Colon (tissue), 2 donors: Measurements from ENCODE around the gene COPE.

Source experiments
- FAIRE-seq: peaks from 2 replicates; lab custom pipeline; 2012; peaks lifted over from hg19 to GRCh38; lab: Jason Lieb, UNC
- donor health status: control.
- donor health status: control.

The COPE gene

GRCh38 chr19:18895038-18895823 lies 24.0 kb downstream of the COPE start:
- no peak for FAIRE-seq

- FAIRE-seq: no peak
These were observed 24.7 kb downstream of the COPE start for GRCh38 chr19:18894254-18895037.

DNA sequence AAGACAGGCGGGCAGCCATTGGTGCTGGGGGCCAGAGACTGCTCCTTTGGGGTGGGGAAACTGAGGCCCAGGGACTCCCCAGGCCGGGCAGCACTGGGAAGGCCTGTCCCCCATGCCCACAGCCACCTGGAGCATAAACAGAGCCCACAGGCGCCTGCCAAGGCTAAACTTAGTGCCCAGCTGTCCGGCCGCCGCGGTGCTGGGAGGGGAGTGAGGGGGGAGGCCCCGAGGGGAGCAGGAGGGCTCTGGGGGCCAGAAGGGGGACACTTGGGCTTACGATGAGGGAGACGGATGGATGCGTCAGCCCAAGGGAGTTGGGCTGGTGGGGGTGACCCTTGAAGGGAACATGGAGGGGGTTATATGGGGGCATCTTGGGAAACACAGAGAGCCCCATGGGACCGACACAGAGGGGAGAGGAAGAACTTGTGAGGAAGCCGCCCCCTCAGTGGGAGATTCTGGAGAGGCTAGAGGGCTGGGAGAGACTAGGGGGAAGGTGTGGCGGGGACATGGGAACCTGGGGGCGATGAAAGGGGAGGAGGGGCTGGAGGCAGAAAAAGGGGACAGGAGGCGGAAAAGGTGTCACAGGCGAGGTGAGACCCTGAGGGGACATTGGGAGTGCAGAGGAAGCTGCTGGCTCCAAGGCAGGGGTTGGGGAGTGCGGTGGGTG lies 25.5 kb downstream of the COPE start:
- FAIRE-seq: no peak

GRCh38 chr19:18889949-18890745 lies 29.0 kb downstream of the COPE start:
- FAIRE-seq: no peak

DNA sequence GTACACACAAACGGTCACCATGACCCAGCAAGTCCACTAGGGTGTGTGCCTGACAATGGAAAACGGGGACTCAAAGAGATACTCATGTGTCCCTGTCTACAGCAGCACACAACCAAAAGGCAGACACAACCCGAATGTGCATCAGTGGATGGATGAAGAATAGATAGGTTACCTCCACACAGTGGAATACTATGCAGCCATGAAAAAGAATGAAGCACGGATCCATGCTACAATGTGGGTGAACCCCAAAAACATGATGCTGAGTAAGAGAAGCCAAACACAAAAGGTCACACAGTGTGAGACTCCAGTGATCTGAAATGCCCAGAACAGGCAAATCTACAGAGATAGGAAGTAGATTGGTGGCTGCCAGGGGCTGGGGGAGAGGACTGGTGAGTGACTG lies 32.2 kb downstream of the COPE start:
- no peak for FAIRE-seq

GRCh38 chr19:18883526-18884304 lies 35.5 kb downstream of the COPE start:
- FAIRE-seq: no peak

GRCh38 chr19:18881491-18881890 lies 37.7 kb downstream of the COPE start:
- no peak for FAIRE-seq

DNA sequence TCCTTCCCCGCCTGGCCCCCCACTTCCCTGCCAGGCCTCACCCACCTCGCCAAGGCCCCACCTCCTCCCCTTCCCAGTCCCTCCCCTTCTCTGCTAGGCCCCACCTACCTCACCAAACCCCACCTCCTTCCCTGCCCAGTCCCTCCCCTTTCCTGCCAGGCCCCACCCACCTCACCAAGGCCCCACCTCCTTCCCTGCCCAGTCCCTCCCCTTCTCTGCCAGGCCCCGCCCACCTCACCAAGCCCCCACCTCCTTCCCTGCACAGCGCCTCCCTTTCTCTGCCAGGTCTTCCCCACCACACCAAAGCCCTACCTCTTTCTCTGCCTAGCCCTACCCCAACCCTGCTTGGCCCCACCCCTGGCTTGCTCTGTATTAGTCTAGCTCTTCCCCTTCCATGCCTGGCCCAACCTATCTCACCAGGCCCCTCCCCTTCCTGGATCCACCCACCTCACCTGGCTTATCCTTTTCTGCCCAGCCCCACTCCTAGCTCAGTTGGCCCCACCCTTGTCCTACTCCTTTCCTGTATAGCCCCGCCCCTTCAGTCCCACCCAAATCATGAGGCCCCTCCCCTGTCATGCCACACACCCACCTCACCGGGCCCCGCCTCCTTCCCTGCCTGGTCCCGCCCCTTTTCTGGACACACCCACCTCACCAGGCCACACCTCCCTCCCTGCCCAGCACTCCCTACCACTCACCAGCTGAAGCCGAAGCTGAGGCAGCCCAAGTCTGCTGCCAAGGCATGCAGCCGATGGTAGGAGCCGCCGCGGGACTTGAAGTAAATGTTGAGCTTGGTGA lies 39.4 kb downstream of the COPE start:
- FAIRE-seq: no peak

DNA sequence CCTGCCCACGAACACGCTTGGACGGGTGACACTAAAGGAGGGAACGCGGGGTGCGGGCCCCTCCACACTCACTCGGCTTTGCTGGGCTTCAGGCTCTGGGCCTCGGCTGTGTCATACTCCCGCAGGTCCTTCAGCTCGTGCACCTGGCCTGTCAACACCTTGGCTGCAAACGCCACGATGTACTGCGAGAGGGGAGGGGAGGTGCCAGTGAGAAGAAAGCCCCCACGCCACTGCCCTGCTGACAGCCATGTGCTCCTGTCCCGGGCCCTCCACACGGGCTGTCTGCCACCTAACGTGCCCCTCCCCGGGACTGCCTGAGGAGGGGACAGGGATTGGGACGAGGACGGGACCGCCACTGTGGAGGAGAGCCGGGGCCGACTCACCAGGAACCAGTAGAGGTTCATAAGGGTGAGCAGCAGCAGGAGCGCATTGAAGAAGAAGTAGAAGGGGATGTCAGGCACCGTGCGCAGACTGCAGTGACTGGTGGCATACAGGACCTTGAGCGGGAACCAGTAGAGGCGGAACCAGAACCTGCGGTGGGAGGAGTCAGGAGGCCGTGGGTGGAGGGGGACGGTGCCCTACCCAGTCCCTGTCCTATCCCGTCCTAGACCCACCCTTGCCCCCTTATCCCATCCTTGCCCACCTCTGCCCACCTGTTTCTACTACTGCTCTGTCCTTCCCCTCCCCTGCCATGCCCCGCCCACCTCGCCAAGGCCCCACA lies 40.2 kb downstream of the COPE start:
- FAIRE-seq: no peak

DNA sequence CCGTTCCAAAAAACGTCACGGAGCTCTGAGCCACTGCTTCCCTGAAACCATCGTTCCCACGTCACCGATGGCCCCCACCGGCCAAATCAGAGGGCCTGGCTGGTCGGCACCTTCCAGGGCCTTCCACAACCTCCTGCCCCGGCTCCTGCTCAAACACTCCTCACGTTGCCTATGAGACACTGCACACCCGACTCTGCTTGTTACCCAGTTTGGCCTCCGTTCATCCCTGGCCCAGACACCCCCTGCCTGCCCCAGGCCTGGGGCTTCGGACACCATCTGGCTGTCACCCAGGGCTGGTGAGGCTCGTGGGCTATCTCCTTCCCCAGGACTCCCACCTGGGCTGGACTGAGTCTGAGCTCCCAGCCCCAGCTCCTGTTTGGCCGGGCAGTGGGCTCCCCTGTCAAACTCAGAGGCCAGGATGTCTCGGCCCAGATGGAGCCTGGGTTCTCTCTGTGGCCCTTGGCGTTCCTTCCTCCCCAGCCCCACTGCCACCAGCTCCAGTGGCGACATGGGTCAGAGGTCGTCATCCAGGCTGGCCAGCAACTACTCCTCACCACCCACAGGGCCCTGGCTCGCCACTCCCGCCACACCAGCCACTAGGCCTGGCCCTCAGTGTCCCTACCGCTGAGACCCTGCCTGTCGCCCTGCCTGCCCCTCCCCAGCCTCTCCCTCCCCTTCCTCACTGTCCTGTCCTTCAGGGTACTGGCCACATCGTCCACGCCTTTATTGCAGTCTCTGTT lies 41.0 kb downstream of the COPE start:
- FAIRE-seq: no peak

DNA sequence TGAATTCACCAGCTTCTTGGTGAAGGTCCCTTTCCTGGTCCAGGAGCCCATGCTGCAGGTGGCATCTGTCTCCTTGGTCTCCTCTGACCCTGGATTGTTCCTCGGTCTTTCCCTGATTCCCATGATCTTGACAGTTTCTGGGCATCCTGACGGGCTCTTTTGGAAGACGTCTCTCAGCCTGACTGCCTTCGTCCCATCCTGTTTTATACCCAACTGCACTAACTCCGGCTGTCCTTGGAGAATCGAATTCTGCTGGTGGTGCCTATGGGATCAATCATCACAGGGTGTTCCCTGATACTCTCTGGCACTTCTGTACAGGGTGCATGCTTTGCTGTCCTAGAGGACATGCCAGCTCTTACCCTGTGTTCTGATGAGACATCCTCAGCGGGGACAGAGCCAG lies 42.3 kb downstream of the COPE start:
- FAIRE-seq: no peak

DNA sequence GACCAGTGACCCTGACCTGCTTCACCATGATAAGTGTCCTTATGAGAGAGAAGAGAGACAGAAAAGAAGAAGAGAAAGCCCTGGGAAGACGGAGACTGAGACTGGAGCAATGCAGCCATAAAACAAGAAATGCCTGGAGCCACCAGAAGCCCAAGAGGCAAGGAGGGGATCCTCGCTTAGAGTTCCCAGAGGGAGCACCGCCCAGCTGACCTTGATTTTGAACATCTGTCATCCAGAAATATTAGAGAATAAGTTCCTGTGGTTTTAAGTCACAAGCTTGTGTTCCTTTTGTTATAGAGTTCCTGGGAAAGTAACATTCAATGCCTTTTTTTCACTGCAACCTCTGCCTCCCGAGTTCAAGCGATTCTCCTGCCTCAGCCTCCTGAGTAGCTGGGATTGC lies 43.5 kb downstream of the COPE start:
- no peak for FAIRE-seq

DNA sequence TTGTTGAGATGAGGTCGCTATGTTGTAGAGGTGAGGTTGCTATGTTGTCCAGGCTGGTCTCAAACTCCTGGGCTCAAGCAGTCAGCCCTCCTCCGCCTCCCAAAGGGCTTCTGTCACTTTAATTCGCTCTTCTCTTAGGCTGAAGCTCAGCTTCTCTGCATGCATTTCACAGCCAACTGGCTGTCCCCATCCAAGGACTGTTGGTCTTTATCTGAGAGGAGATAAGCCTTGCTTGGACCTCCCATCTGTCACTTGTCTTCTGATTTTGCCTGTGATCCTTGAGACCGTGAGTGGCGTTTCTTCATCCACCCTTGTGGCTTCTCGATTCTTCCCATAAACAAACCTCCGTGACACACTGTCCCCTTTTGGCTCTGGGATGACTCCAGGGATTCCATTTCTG lies 47.6 kb downstream of the COPE start:
- FAIRE-seq: no peak

DNA sequence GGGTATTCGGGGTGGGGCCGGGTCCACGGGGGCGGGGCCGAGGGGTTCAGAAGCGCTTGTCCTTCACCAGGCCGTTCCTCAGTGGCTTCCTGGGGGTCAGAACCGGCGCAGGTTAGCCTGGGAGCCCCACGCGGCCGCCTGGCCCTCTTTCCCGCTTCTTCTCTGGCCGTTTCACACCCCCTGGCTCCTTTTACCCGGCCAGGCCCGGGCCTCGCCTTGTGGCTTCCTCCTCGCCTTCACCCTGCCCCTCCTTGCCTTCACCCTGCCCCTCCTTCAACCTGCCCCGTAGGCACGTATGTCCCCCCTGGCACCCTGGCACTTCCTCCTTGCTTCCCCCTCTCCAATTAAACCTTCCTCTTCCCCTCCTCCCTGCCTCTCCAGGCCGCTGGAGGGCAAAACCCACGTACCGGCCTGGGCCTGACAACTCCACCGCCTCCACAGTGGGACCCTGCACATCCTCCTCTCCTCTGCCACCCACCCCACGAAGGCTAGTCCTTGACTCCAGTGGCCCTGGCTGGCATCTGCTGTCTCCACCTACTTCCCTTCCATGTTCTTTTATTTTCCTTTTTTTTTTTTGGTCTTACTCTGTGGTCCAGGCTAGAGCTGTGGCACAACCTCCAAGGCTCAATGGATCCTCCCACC lies 48.5 kb downstream of the COPE start:
- FAIRE-seq: no peak

GRCh38 chr19:18869781-18870530 lies 49.2 kb downstream of the COPE start:
- no peak for FAIRE-seq

DNA sequence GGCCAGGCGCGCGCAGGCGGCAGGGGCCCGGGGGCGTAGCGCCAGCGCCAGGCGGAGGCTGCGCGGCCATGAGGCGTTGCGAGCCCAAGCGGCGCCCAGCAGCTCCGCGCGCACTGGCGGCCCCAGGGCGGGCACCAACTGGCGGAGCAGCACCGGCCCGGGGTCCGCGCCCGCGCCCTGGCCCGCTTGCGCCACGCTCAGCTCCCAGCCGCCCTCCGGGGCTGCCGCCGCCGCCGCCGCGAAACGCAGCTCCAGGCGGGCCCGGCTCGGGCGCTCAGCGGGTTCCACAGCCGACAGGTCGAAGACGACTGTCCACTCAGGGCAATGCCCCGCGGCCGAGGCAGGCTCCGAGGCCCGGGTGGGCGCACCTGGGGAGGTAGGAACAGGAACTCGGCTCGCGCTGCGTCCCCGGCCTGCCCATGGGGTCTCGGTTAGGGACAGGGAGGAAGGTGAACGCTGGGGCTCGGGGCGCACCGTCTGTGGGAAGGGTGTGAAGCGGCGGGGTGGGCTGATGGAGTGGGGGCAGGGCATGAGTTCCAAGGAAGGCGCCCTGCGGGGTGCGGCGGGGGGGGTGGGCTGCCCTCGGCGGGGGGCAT lies 50.1 kb downstream of the COPE start:
- no peak for FAIRE-seq

DNA sequence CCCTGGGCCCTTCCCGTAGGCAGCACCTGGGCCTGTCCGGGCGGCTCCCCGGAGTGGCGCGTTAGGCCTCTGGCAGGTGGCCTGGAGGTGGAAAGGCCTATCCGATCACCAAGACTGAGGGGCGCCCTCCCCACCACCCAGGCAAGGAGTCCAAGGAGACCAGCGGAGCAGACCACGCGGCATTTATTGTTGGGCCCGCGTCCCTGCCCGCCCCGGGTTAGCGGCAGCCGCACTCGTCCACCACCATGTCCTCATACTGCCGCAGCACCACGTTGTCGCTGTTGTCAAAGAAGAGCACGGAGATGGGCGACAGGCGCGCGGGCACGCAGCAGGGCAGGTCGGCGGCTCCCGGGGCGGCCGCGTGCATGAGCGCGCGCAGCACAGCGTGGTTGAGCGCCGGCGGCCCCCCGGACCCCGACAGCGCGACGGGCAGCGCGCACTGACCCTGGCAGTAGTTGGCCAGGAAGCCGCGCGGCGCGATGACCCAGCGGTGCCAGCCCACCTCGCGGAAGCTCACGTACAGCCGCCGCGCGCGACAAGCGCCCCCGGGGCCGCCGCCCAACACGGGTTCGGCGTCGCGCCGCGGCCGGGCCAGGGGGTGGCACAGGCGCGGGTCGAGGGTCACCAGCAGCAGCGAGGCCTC lies 50.7 kb downstream of the COPE start:
- FAIRE-seq: no peak
